HG03064 (cell line): ENCODE results near the gene ARID5B.
"Not testable (repeated sequence)": the region's sequence is repeated elsewhere in the genome, so short reads cannot be mapped to it uniquely, and the experiment has no call there.

Experiments used
- ATAC-seq: cut with Tn5 transposase; IDR thresholded peaks from one replicate; pipeline ENCODE4 v1.9.1; 2021; ENCODE audit warnings: low read depth; ENCODE audit not compliant: unreplicated experiment

ARID5B gene

GRCh38 chr10:61959814-61960213 is 58.3 kb downstream of the ARID5B start:
- ATAC-seq, result no peak

GRCh38 chr10:61960396-61961120 is 59.1 kb downstream of the ARID5B start:
- no peak for ATAC-seq

DNA sequence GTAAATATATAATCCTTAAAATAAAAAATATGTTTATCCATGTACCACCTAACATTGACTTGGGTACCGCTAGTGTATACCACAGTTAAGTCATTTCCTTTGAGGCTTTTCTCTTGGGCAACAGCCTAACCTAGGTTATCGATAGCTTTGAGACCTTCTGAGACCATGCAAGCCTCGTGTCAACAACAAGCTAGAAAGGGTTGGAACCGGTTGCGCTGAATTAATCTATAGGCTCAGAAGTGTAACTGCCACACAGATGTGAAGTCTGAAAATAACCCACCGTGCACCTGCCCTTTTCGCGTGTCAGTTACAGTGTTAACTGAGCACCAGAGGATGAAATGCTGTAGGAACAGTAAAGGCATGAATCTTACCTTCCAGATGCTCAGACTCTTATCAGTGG is 59.8 kb downstream of the ARID5B start:
- ATAC-seq, result peak; percentile 58

GRCh38 chr10:61962971-61963370 is 61.5 kb downstream of the ARID5B start:
- ATAC-seq, result no peak

- ATAC-seq, result no peak
Observed at GRCh38 chr10:61963669-61964058, 62.2 kb downstream of the ARID5B start.

DNA sequence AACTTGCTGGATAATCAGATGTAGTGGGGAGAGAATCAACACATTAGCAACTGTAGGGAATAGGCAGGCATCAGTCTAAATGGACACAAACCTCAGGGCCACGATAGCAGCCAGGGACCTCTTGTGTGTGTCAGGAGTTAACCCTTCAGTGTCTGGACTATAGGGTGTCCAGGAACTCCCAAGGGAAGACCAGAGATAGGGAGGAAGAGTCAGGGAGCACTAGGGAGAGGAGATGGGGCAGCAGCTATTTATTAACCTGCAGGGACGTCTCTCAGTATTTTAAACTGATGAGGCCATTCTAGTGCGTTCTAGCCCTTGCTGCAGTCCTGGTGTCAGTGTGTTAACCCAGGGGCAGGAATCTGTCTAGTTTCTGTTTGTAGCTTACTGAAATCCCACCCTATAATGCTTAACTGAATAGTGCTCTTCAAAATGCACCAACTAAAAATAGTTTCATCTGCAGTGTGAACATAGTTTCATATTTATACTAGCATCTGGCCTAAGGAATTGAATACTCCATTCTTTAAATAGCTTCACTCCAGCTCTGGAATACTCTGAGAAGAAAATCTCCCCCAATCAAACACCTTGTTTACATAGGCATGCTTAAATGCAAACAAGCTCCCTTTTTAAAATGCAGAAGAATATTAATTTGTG is 62.7 kb downstream of the ARID5B start:
- no peak for ATAC-seq

- ATAC-seq, result no peak
Observed at GRCh38 chr10:61964949-61965702, 63.6 kb downstream of the ARID5B start.

DNA sequence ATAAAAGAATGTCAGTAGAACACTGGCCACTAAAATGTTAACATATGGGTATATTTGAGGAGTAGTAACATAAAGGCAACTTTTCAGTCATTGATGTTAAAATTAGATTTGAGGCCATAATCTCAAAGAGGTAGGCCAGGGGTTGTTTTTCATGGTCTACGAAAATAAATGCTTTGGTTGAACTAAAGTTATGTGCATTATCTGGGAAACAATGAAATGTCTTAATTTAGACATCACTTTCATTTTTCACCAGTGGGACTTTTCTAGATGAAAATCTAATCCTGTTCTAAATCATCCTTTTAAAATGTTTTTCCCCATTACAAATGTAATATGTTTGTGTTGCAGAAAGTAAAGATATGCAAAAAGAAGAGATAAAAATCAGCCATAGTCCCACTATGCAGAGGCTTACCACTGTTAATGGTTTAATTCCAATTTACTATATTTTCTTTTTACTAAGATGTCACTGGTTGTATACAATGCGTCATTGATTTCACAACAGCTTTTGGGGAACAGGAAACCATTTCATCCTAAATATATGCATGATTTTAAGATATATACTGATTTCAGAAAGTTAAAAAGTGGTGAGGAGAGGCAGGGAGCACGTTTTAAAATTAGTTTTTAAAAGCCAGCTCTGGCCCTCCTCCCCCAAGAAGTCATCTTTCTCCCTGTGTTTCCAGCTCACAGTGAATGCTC is 64.3 kb downstream of the ARID5B start:
- no peak for ATAC-seq

DNA sequence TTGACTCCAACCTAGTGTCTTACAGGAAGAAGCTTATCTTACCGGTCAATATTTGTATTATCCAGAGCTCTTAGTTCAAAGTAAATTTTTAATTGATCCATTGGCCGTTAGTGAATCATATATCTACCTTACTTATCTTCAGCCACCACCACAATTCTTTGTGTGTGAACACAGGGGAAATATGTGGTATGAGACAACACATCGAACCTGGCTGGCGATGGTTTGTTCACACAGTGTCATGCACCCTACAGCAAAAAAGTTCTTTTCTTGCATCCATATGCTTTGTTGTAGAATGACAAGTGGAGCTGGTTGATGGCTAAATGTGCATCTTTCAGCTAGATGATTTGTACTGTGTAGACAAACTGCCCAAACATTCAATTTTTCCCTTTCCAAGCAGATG is 65.8 kb downstream of the ARID5B start:
- no peak for ATAC-seq

- no peak for ATAC-seq
Observed at GRCh38 chr10:61970182-61971002, 68.9 kb downstream of the ARID5B start.

DNA sequence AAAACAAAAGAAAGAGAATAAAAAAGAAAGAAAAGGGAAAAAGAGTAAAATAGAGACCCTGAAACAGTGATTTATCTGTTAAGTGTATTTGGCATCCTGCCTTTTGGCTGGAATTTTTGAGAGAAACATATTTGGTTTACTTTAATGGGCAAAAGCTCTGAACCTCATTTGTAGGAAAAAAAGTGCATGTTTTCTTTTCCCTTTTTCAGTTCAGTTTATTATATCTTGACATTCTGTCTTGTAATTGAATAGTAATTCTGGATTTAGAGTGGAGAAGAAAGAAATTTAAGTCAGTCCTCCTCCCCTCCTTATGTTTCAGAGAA is 69.5 kb downstream of the ARID5B start:
- no peak for ATAC-seq

- ATAC-seq, result no peak
Observed at GRCh38 chr10:61973169-61973568, 71.7 kb downstream of the ARID5B start.

DNA sequence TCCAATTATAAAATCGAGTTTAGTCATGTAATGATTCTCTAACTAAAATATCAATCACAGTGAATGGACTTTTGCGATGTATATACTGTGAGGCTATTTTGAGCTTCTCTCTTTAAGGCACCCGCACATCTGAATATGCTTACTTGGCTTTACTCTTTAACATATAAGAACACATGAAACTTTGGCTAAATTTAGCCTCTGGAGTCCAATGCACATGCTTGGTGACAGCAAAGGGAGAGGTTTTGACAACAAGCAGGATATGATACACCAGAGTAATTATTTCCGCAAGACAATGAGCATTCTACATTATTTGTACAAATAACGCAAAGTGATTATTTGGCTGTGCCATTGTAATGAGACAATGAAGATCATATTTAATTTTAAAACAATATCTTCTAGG is 72.4 kb downstream of the ARID5B start:
- no peak for ATAC-seq

- peak; percentile 23 for ATAC-seq
Observed at GRCh38 chr10:61974601-61975390, 73.3 kb downstream of the ARID5B start.

- peak; percentile 83 for ATAC-seq
Observed at GRCh38 chr10:61975391-61975932, 74.0 kb downstream of the ARID5B start.

- ATAC-seq, result not testable (repeated sequence)
Observed at GRCh38 chr10:61976951-61977721, 75.6 kb downstream of the ARID5B start.

GRCh38 chr10:61978965-61979364 is 77.5 kb downstream of the ARID5B start:
- ATAC-seq, result no peak

GRCh38 chr10:61981460-61981859 is 80.0 kb downstream of the ARID5B start:
- ATAC-seq, result no peak

GRCh38 chr10:61983255-61983654 is 81.8 kb downstream of the ARID5B start:
- ATAC-seq, result no peak
